8988T (cell line): ENCODE results near the gene EIF3B.
A peak's percentile ranks its signal among the peaks of the same experiment; 100 is the strongest.
"Not testable (repeated sequence)": the region's sequence is repeated elsewhere in the genome, so short reads cannot be mapped to it uniquely, and the experiment has no call there.

ENCODE experiments used
- DNase-seq: peaks from one replicate; pipeline ENCODE4 v3.0.0; 2011

Gene EIF3B

DNA sequence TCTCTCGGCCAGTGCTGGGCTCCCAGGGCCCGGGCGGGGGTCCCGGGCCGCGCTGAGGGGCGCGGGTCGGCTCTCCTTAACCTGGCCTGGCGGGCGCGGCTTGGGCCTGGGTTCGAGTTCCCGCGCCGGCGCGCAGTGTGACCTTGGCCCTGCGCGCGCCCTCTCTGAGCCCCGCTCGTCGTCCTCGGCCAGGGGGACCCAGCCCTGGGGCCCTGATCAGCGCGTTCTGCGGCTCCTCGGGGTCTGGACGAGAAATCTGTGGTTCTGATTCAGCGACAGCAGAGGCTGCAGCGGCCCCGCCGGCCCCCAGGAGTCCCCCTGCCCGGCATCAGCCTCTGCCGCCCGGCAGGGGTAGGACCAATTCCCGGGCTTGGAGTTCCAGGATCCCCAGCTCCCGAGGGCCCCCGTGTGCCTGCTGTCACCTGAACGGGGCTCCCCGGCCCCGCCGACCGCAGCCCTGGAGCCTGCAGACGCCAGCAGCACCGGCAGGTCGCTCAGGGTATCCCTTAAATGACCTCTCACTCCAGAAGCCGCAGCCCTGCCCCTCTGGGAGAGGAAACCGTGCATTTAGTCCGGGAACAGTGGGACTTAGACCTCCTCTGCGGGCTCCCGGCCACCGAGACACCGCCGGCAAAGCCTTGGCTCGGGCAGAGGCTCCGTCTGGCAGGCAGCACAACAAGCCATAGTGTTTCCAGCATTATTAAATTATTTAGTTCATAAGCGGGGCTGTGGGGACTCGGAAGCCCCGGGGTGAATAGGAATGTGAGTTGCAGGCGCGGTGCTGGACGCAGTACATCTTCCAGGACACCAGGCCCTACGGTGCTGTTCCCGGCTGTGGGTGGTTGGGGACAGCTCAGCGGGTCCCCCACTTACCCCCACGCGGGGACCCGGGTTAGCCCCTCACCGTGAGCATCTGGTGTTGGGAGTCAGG, 49.4 kb downstream of the EIF3B start:
- DNase-seq: peak; percentile 70

DNA sequence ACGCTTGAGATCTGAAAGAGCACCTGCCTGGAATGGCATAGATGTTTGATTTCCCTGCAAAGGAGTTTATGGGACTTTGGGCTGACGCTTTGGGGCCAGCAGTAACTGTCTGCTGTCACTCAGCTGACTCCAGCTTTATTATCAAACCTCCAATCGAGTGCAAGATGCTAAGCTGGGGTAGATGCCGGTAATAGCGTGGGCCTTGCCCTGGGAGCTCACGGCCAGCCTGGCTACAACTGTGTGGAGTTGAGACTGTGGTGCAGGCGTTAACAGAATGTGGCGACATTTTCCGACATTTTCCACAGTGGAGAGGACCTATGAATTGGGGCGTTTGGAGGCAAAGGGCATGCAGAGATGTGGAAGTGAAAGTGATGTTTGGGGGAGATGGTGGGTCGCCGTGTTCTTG, 50.1 kb downstream of the EIF3B start:
- DNase-seq: no peak

DNA sequence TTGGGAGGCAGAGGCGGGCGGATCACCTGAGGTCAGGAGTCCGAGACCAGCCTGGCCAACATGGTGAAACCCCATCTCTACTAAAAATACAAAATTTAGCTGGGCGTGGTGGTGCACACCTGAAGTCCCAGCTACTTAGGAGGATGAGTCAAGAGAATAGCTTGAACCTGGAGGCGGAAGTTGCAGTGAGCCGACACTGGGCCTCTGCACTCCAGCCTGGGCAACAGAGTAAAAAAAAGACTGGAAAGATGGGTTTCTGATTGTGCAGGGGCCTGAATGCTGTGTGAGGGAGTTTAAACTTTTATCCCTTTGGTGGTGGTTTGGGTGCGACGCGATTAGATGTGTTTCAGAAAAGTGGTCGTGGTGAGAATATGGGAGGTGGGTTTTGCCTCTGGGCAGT, 50.6 kb downstream of the EIF3B start:
- DNase-seq: no peak

DNA sequence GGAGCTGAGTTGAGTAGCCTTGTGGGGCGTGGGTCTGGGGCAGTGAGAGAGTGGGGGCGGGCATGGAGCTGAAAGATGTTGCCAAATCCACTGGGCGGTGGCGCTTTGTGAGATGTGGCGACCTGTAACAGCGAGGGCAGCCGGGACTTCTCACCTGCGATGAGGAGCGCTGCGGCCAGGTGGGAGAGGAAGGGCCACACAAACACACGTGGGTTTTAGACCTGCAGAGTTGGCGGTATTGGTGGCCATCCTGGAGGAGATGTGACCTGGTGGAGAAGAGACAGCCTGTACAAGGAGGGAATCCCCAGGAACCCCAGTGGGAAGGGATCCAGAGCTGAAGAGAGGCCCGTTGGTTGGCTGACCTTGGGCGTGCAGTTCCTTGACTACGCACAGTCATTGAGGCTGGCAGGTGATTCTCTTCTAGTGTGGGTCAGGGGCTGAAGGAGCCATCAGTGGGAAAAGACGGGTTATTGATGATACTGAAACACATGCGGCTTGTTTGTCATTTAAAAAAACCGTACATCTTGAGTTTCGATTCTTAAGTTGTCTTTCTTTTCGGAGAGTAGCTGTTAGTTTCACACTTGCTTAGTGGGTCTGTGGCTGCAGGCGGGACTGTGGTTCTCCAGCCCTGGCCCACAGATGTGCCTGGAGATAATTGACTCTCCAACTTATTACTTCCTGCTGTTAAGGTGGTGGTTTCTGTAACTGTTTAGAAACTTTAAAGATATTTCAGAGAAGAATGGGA, 51.1 kb downstream of the EIF3B start:
- no peak for DNase-seq

DNA sequence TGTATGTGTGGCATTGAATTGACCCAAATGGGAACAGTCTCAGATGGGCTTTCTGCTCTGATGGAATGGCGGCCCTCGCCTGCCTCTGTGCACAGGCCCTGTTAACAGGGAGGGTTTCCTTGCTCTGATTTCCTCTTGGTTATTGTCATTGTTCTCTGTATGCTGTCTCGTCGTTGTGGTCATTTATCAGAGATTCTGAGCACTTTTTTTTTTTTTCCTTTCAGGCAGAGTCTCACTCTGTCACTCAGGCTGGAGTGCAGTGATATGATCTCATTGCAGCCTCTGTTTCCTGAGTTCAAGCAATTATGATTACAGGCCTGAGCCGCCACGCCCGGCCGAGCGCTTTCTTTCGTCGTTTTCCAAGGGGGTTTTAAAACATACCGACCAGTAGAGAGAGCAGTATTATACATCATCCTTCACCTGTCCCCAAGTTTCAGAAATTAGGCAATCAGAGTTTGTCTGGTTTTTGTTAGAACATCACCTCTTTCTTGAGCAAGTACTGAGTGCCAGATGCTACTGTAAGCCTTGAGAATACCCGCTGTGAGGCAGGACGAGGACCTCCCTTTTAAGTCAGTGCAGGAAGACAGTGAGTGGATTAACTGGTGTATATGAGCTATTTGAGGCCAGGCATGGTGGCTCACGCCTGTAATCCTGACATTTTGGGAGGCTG, 55.3 kb downstream of the EIF3B start:
- no peak for DNase-seq

DNA sequence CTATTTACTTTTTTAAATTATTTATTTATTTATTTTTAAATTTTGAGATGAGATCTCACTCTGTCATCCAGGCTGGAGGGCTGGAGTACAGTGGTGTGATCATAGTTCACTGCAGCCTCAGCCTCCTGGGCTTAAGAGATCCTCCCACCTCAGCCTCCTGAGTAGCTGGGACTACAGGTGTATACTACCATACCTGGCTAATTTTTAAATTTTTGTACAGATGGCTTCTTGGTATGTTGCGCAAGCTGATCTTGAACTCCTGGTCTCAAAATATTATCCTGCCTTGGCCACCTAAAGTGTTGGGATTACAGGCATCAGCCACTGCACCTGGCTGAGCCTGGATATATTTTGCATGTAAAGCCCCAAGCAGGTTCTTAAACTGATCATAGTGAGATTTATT, 56.4 kb downstream of the EIF3B start:
- DNase-seq: no peak

DNA sequence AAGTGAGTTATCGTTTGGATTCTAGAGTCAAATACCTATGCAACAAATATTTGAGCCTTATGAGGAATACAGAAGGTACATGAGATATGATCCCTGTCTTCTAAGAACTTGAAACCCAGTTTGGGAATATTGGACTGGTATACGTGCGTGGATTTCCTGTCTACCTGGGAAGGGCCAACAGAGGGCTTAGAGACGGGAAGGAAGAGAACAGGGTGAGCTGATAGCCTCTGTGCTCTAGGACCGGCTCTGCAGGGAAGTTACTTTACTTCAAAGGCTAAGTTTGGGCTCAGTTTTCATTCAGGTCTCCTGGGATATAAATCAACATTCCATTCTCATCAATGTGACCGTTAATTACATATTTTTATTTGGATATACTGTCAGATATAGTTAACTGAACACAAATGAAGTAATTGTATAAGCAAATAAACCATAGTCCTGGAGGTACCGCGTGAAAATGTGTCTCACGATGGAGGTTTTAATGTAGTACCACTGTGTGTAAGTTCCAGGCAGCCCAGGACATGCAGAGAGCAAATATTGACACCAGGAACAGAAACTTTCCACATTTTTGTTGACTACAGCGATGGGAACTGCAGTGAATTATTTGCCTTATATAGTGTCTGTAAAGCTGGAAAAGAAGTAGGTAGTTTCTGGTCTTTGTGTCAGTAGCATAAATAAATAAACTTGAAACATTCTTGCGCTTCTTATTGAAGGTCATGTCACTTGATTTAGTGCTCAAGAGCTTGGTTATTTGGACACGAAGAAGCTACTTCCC, 57.4 kb downstream of the EIF3B start:
- DNase-seq: no peak

DNA sequence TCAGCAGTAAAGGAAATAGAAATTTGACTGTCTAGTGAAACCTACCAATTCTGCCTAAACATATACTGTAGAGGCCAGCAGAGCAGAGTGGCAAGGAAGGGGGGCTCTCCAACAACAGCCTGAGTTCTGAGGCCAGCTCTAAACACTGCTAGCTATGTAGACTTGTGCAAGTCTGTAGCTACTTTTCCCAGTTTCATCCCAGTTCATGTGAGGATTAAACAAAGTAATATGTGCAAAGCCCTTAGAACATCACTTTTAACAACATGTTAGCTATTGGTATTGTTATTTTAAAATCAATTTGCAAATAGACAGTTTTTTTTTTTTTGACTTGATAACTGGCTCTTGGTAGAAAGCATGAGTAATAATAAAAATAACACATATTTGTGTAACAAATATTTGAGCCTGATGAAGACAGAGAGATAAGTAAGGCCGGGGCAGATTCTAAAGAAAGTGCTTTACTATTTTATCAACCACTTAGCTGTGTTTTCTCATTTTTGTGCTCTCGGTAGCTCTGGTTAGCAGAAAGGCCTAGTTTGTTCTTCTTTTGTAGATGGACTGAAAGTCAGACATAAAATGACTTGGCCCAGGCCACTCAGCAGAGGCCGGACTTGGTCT, 58.1 kb downstream of the EIF3B start:
- no peak for DNase-seq

DNA sequence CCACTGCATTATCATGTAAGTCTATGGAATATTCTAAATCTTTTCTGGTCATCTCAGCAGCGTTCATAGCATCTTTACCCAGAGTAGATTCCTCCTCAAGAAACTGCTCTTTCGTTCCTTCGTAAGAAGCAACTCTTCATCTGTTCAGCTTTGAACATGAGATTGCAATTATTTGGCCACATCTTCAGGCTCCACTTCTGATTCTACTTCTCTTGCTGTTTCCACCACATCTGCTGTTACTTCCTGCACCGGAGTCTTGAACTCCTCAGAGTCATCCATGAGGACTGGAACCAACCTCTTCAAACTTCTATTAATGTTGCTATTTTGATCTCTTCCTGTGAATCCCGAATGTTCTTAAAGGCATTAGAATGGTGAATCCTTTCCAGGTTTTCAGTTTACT, 61.4 kb downstream of the EIF3B start:
- DNase-seq: no peak

DNA sequence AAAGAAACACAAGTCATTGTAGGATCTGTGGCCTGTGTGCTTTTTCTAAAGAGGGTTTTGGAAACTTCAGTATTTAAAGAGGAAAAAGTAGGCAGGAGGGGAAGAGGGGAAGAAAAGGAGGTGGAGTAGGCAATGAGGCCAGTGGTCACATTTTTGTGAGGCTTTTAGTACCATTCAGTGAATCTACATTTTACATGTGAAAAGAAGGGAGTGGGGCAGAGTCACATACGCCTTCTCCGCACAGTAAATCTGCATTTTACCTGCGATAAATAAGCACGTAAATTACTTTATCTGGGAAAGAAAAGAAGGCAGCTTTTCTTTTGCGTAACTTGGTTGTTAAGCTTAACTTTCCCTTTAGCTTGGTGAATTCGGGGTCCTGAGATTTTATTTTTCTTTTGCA, 62.0 kb downstream of the EIF3B start:
- DNase-seq: no peak

DNA sequence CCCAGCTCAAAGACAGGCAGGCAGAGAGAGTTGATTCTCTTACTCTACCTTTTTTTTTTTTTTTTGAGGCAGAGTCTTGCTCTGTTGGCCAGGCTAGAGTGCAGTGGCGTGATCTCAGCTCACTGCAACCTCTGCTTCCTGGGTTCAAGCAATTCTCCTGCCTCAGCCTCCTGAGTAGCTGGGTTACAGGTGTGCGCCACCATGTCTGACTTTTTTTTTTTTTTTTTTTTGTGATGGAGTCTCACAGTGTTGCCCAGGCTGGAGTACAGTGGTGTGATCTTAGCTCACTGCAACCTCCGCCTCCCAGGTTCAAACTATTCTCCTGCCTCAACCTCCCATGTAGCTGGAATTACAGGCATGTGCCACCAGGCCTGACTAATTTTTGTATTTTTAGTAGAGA, 62.6 kb downstream of the EIF3B start:
- not testable (repeated sequence) for DNase-seq

DNA sequence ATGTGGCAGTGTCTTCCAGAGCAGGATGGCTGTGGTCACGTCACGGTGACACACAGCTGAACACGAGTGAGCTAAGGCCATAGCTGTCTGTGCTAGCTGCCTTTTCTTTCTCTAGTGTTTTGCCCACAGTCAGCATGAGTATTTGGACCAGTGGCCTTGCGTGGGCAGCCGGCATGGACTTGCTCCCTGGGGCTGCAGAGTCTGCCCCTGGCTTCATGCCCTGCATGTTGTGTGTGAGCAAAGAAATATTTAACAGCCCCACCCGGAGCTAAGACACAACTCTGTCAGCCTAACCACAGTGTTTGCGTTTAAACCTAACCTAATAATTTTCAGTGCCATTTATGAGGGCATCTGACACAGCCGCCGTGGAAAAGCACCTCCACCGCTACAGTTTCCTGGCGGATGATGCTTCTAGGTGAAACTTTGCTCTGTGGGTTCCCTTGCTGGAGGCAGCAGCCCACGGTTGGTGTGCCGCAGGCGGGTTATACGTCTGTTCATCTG, 63.4 kb downstream of the EIF3B start:
- DNase-seq: no peak

DNA sequence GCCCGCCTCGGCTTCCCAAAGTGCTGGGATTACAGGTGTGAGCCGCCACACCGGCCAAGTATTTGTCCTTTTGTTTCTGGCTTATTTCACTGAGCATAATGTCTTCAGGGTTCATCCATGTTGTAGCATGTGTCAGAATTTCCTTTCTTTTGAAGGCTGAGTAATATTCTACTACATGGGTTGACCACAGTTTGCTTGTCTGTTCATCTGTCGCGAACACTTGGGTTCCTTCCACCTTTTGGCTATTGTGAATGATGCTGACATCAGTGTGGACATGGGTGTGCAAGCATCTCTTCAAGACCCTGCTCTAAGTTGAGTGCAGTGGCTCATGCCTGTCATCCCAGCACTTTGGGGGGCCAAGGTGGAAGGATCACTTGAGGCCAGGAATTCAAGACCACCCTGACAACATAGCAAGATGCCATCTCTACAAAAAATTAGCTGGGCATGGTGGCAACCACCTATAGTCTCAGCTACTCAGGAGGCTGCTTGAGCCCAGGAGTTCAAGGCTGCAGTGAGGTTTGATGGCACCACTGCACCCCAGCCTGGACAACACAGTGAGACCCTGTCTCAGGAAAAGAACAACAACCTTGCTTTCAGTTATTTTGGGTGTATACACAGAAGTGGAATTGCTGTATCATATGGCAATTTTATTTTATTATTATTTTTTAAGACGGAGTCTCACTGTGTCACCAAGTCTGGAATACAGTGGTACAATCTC, 65.7 kb downstream of the EIF3B start:
- no peak for DNase-seq

DNA sequence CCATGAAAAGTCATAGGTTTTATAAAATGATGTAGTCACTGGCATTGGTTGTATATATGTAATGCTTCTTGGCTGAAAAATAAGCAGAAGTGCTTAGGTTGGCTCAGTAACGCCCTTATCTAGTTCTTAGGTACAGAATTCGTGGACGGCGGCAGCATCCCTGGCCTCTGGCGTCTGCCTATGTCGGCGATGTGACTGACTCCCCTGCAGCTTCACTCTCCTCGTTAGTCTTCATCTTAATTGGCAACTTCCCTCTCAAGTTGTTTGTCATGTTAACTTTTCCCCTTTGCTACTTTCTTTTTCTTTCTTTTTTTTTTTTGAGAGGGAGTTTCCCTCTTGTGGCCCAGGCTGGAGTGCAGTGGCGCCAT, 67.3 kb downstream of the EIF3B start:
- DNase-seq: no peak

DNA sequence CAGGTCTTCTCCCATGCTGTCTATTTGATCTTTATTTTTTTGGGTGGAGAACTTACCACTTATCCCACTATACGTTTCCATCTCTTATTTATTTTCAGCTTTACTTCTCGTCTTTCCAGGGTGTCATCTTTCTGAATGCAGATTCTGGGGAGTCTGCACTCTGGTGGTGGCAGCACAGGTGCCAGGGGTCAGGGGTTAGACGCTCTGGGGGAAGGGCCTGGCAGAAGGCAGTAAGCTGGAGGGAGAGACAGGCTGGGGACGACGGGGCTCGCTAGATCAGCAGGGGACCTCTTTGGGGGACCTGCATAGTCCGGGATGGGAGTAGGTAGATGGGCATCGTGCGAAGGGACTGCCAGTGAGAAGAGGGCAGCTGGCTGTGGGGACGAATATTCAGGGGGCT, 71.1 kb downstream of the EIF3B start:
- no peak for DNase-seq
